Lower leg skin (tissue), 4 donors: ENCODE results near the gene CHD5. TPM values are rescaled to one million over a fixed set of nuclear protein-coding genes. Genes with fewer than 3 reads are reported as not detected.

ENCODE experiments used
- DNase-seq, 2 donors: peaks; one replicate each; pipeline ENCODE4 v3.0.0-alpha.2; 2019; ENCODE audit warnings: low spot score in 2 of 2
- H3K4me3 ChIP-seq: fragments of 200-600 bp; sonication (generic); 2 replicates; pipeline ENCODE4 v1.5.1; 2017; ENCODE audit warnings: mild to moderate bottlenecking, low read depth; ENCODE audit not compliant: poor library complexity, severe bottlenecking
- CTCF ChIP-seq, 3 donors: fragments of 450-650 bp; IDR thresholded peaks; one replicate each; pipeline ENCODE4 v1.5.1; 2016; ENCODE audit warnings: antibody characterized with exemption in 3 of 3, mild to moderate bottlenecking in 3 of 3, moderate library complexity in 2 of 3
- POLR2A ChIP-seq, 2 donors: fragments of 450-650 bp; IDR thresholded peaks; one replicate each; pipeline ENCODE4 v1.6.1; 2016 to 2017; ENCODE audit warnings: antibody characterized with exemption in 2 of 2, mild to moderate bottlenecking in 1 of 2, moderate library complexity in 1 of 2
- WGBS, 2 donors: methylation state at CpG; one replicate each; pipeline ENCODE4 v1.1.5; 2018; 5-methylcytosine and 5-hydroxymethylcytosine counted together
- intact Hi-C: fragments of 100-400 bp; cut with DNase I; formaldehyde crosslinking; loops from one replicate; pipeline ENCODE4 v1.15.0; 2023; ENCODE audit warnings: low total_unique reads
- total RNA-seq, 4 donors: library from RNA; depleted of rRNA; stranded (reverse); fragments of >200 nt; gene quantifications; one replicate each; pipeline ENCODE4 v1.1.0, GENCODE V29; 2016

CHD5 gene
- total RNA-seq, 4 donors from 2014 or later = 0.04 to 0.27 (median 0.13) TPM; not detected in 1

- intact Hi-C loops = no loop called here
- H3K4me3 ChIP-seq = no peak overlapping the region
- WGBS, 2 donors = 83 to 94% methylated on average over 9 to 15 of the region's 15 CpGs
- TF ChIP-seq POLR2A (IDR thresholded peaks at IDR 0.05) = no peak
- TF ChIP-seq CTCF (IDR thresholded peaks at IDR 0.05) = no peak
- no peak for DNase-seq
Observed at GRCh38 chr1:6097117-6097595, 83.0 kb downstream of the CHD5 start.

- TF ChIP-seq POLR2A (IDR thresholded peaks at IDR 0.05) (no peak), CTCF (IDR thresholded peaks at IDR 0.05) (no peak)
- 88 to 93% methylated on average over 19 of the region's 23 CpGs for WGBS, 2 donors
- DNase-seq = no peak
Observed at GRCh38 chr1:6096243-6097116, 83.6 kb downstream of the CHD5 start.

GRCh38 chr1:6095511-6096242, 84.4 kb downstream of the CHD5 start:
- intact Hi-C loops = no loop called here
- DNase-seq = no peak
- H3K4me3 ChIP-seq = no peak overlapping the region
- no peak for TF ChIP-seq POLR2A (IDR thresholded peaks at IDR 0.05)
- TF ChIP-seq CTCF (IDR thresholded peaks at IDR 0.05) = no peak
- 75 to 86% methylated on average over 11 to 12 of the region's 13 CpGs for WGBS, 2 donors

More at GRCh38 chr1:6096243-6097116, 83.6 kb downstream of the CHD5 start:
- intact Hi-C loops = no loop called here
- no peak overlapping the region for H3K4me3 ChIP-seq

GRCh38 chr1:6094801-6095505, 85.2 kb downstream of the CHD5 start:
- WGBS, 2 donors = 74 to 76% methylated on average over 17 to 21 of the region's 21 CpGs
- no peak for DNase-seq
- TF ChIP-seq CTCF (IDR thresholded peaks at IDR 0.05) (no peak), POLR2A (IDR thresholded peaks at IDR 0.05) (no peak)
- intact Hi-C loops = no loop called here
- H3K4me3 ChIP-seq = no peak overlapping the region

GRCh38 chr1:6094246-6094645, 85.9 kb downstream of the CHD5 start:
- intact Hi-C loops = no loop called here
- no peak for DNase-seq
- TF ChIP-seq CTCF (IDR thresholded peaks at IDR 0.05) = no peak
- no peak for TF ChIP-seq POLR2A (IDR thresholded peaks at IDR 0.05)
- WGBS, 2 donors = 96 to 97% methylated on average over 18 to 19 of the region's 19 CpGs
- H3K4me3 ChIP-seq = no peak overlapping the region
